ENCODE measurements around the gene SPIRE2.

The SPIRE2 gene

GRCh38 chr16:89793955-89794354 is 34.3 kb upstream of the SPIRE2 start:
- DNase-seq, result no peak
- H3K4me3 ChIP-seq (ENCODE audit: insufficient read depth in 1 of 2, low read depth in 1 of 2, low read length in 2 of 2), result no peak overlapping the region
- H3K79me1 ChIP-seq (replicated peaks; ENCODE audit: low read length, poor library complexity, severe bottlenecking), result peaks cover 7% of the 10 kb centered on the region
- no peak overlapping the region for H2BK12ac ChIP-seq (ENCODE audit: low read length in 2 of 2)
- H3K14ac ChIP-seq (ENCODE audit: low read length in 2 of 2), result no peak overlapping the region
- H3K9me3 ChIP-seq (ENCODE audit: control insufficient read depth, low read length), result no peaks in the 10 kb centered on the region
- H2AFZ ChIP-seq (ENCODE audit: low read depth, low read length), result no peak overlapping the region
- no peaks in the 10 kb centered on the region for H3K27me3 ChIP-seq (ENCODE audit: control insufficient read depth in 1 of 2, insufficient read depth in 1 of 2, low read length in 2 of 2)
- H2AK5ac ChIP-seq (ENCODE audit: low read length, severe bottlenecking), result no peak overlapping the region
- H4K8ac ChIP-seq (ENCODE audit: low read length), result no peak overlapping the region
- H3K23ac ChIP-seq (ENCODE audit: low read length in 2 of 2), result no peak overlapping the region
- H3K9ac ChIP-seq (ENCODE audit: low read length), result no peak overlapping the region
- no peak overlapping the region for H3K18ac ChIP-seq (ENCODE audit: low read depth in 1 of 2, low read length in 2 of 2)
- no peak overlapping the region for H3K27ac ChIP-seq (ENCODE audit: low read length, poor library complexity, severe bottlenecking)
- H2BK120ac ChIP-seq (ENCODE audit: low read depth, low read length), result no peak overlapping the region
- no peak overlapping the region for H4K91ac ChIP-seq (ENCODE audit: low read length)
- no peaks in the 10 kb centered on the region for H3K4me1 ChIP-seq (ENCODE audit: control insufficient read depth, insufficient read depth, low read depth, low read length)
- H2BK15ac ChIP-seq (ENCODE audit: low read depth, poor library complexity, severe bottlenecking), result no peak overlapping the region
- H3K4me2 ChIP-seq (ENCODE audit: low read length, poor library complexity, severe bottlenecking), result no peak overlapping the region
- H3K4ac ChIP-seq (ENCODE audit: low read depth in 1 of 2, low read length in 2 of 2), result no peak overlapping the region
- WGBS, result 97% methylated on average over 6 of the region's 7 CpGs
- no peak overlapping the region for H2BK5ac ChIP-seq (ENCODE audit: low read depth, low read length, poor library complexity, severe bottlenecking)
- H3K36me3 ChIP-seq (ENCODE audit: control insufficient read depth in 1 of 2, insufficient read depth in 2 of 2, low read depth in 1 of 2, low read length in 2 of 2), result peaks cover 16 to 32% of the 10 kb centered on the region in 2 experiments

DNA sequence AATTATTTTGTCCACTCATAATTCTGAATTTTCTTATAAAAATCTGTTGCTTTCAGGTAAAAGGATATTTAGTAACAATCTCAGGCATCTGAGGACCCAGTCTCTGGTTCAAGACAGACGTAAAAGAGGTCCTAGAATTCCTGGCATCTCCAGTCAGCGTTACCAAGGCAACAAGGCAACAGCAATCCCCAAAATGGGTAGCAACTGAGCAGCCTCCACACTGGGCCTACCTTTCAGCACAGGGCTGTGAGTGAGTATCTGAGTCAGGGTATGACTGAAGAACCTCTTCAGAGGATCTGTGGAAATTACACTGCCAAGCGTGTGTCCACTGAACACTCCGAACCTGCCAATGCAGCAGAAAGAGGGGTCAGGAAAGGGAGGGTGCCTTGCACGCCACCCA is 32.6 kb upstream of the SPIRE2 start:
- 89% methylated on average over 5 of the region's 5 CpGs for WGBS
- no peak overlapping the region for H3K14ac ChIP-seq (ENCODE audit: low read length in 2 of 2)
- no peak overlapping the region for H3K18ac ChIP-seq (ENCODE audit: low read depth in 1 of 2, low read length in 2 of 2)
- H2AFZ ChIP-seq (ENCODE audit: low read depth, low read length), result no peak overlapping the region
- H2BK120ac ChIP-seq (ENCODE audit: low read depth, low read length), result no peak overlapping the region
- no peak overlapping the region for H3K4me3 ChIP-seq (ENCODE audit: insufficient read depth in 1 of 2, low read depth in 1 of 2, low read length in 2 of 2)
- H3K9me3 ChIP-seq (ENCODE audit: control insufficient read depth, low read length), result no peaks in the 10 kb centered on the region
- H3K27ac ChIP-seq (ENCODE audit: low read length, poor library complexity, severe bottlenecking), result no peak overlapping the region
- H3K23ac ChIP-seq (ENCODE audit: low read length in 2 of 2), result no peak overlapping the region
- no peak overlapping the region for H4K91ac ChIP-seq (ENCODE audit: low read length)
- no peak overlapping the region for H2BK15ac ChIP-seq (ENCODE audit: low read depth, poor library complexity, severe bottlenecking)
- no peak overlapping the region for H2BK12ac ChIP-seq (ENCODE audit: low read length in 2 of 2)
- no peak overlapping the region for H3K4me2 ChIP-seq (ENCODE audit: low read length, poor library complexity, severe bottlenecking)
- H3K4ac ChIP-seq (ENCODE audit: low read depth in 1 of 2, low read length in 2 of 2), result no peak overlapping the region
- no peak for DNase-seq
- no peak overlapping the region for H4K8ac ChIP-seq (ENCODE audit: low read length)
- H3K36me3 ChIP-seq (ENCODE audit: control insufficient read depth in 1 of 2, insufficient read depth in 2 of 2, low read depth in 1 of 2, low read length in 2 of 2), result peaks cover 16 to 33% of the 10 kb centered on the region in 2 experiments
- H3K9ac ChIP-seq (ENCODE audit: low read length), result no peak overlapping the region
- H3K79me1 ChIP-seq (replicated peaks; ENCODE audit: low read length, poor library complexity, severe bottlenecking), result peaks cover 6% of the 10 kb centered on the region
- no peak overlapping the region for H2BK5ac ChIP-seq (ENCODE audit: low read depth, low read length, poor library complexity, severe bottlenecking)
- no peaks in the 10 kb centered on the region for H3K27me3 ChIP-seq (ENCODE audit: control insufficient read depth in 1 of 2, insufficient read depth in 1 of 2, low read length in 2 of 2)
- H2AK5ac ChIP-seq (ENCODE audit: low read length, severe bottlenecking), result no peak overlapping the region
- H3K4me1 ChIP-seq (ENCODE audit: control insufficient read depth, insufficient read depth, low read depth, low read length), result no peaks in the 10 kb centered on the region

GRCh38 chr16:89796104-89796503 is 32.2 kb upstream of the SPIRE2 start:
- whole genome bisulfite sequencing, result 97% methylated on average over 18 of the region's 18 CpGs
- Histone ChIP-seq H3K4me1 (ENCODE audit: control insufficient read depth, insufficient read depth, low read depth, low read length) (no peaks in the 10 kb centered on the region), H3K18ac (ENCODE audit: low read depth in 1 of 2, low read length in 2 of 2) (no peak overlapping the region), H3K9ac (ENCODE audit: low read length) (no peak overlapping the region), H2AK5ac (ENCODE audit: low read length, severe bottlenecking) (no peak overlapping the region), H3K4ac (ENCODE audit: low read depth in 1 of 2, low read length in 2 of 2) (no peak overlapping the region), H4K8ac (ENCODE audit: low read length) (no peak overlapping the region), H3K4me3 (ENCODE audit: insufficient read depth in 1 of 2, low read depth in 1 of 2, low read length in 2 of 2) (no peak overlapping the region), H2BK12ac (ENCODE audit: low read length in 2 of 2) (no peak overlapping the region), H2BK15ac (ENCODE audit: low read depth, poor library complexity, severe bottlenecking) (no peak overlapping the region), H3K27me3 (ENCODE audit: control insufficient read depth in 1 of 2, insufficient read depth in 1 of 2, low read length in 2 of 2) (no peaks in the 10 kb centered on the region), H3K27ac (ENCODE audit: low read length, poor library complexity, severe bottlenecking) (no peak overlapping the region), H3K36me3 (ENCODE audit: control insufficient read depth in 1 of 2, insufficient read depth in 2 of 2, low read depth in 1 of 2, low read length in 2 of 2) (peaks cover 16 to 32% of the 10 kb centered on the region in 2 experiments), H2AFZ (ENCODE audit: low read depth, low read length) (no peak overlapping the region), H3K14ac (ENCODE audit: low read length in 2 of 2) (no peak overlapping the region), H3K4me2 (ENCODE audit: low read length, poor library complexity, severe bottlenecking) (no peak overlapping the region), H2BK120ac (ENCODE audit: low read depth, low read length) (no peak overlapping the region), H4K91ac (ENCODE audit: low read length) (no peak overlapping the region), H3K9me3 (ENCODE audit: control insufficient read depth, low read length) (no peaks in the 10 kb centered on the region), H3K23ac (ENCODE audit: low read length in 2 of 2) (no peak overlapping the region), H2BK5ac (ENCODE audit: low read depth, low read length, poor library complexity, severe bottlenecking) (no peak overlapping the region), H3K79me1 (replicated peaks; ENCODE audit: low read length, poor library complexity, severe bottlenecking) (peaks cover 6% of the 10 kb centered on the region)
- no peak for DNase-seq

DNA sequence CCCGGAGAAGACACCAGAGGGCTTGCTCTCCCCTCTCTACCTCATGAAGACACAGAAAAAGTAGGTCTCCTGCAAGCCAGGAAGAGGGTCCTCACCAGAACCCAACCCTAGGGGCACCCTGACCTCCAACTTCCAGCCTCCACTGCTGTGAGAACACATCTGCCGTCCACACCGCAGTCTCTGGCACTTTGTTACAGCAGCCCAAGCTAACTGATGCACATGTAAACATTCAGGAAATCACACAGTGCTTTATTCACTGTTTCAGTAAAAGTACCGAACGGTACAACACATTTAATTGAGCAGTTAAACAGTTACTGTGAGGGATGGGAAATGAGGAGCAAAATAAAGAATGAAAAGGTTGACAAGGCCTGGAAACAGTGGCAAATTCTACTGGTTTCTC is 30.1 kb upstream of the SPIRE2 start:
- no peak overlapping the region for H3K4me3 ChIP-seq (ENCODE audit: insufficient read depth in 1 of 2, low read depth in 1 of 2, low read length in 2 of 2)
- H3K23ac ChIP-seq (ENCODE audit: low read length in 2 of 2), result no peak overlapping the region
- no peak for DNase-seq
- H3K79me1 ChIP-seq (replicated peaks; ENCODE audit: low read length, poor library complexity, severe bottlenecking), result peaks cover 6% of the 10 kb centered on the region
- WGBS, result 100% methylated on average over 2 of the region's 5 CpGs
- H3K4ac ChIP-seq (ENCODE audit: low read depth in 1 of 2, low read length in 2 of 2), result no peak overlapping the region
- H4K91ac ChIP-seq (ENCODE audit: low read length), result no peak overlapping the region
- no peak overlapping the region for H2BK15ac ChIP-seq (ENCODE audit: low read depth, poor library complexity, severe bottlenecking)
- H2BK5ac ChIP-seq (ENCODE audit: low read depth, low read length, poor library complexity, severe bottlenecking), result no peak overlapping the region
- H3K27ac ChIP-seq (ENCODE audit: low read length, poor library complexity, severe bottlenecking), result no peak overlapping the region
- peaks cover 1% of the 10 kb centered on the region for H3K4me1 ChIP-seq (ENCODE audit: control insufficient read depth, insufficient read depth, low read depth, low read length)
- H3K36me3 ChIP-seq (ENCODE audit: control insufficient read depth in 1 of 2, insufficient read depth in 2 of 2, low read depth in 1 of 2, low read length in 2 of 2), result peaks cover 11 to 20% of the 10 kb centered on the region in 2 experiments
- H3K4me2 ChIP-seq (ENCODE audit: low read length, poor library complexity, severe bottlenecking), result no peak overlapping the region
- no peak overlapping the region for H4K8ac ChIP-seq (ENCODE audit: low read length)
- H3K9me3 ChIP-seq (ENCODE audit: control insufficient read depth, low read length), result no peaks in the 10 kb centered on the region
- no peak overlapping the region for H2BK12ac ChIP-seq (ENCODE audit: low read length in 2 of 2)
- no peak overlapping the region for H3K18ac ChIP-seq (ENCODE audit: low read depth in 1 of 2, low read length in 2 of 2)
- no peaks in the 10 kb centered on the region for H3K27me3 ChIP-seq (ENCODE audit: control insufficient read depth in 1 of 2, insufficient read depth in 1 of 2, low read length in 2 of 2)
- H3K14ac ChIP-seq (ENCODE audit: low read length in 2 of 2), result no peak overlapping the region
- no peak overlapping the region for H2AK5ac ChIP-seq (ENCODE audit: low read length, severe bottlenecking)
- H2AFZ ChIP-seq (ENCODE audit: low read depth, low read length), result no peak overlapping the region
- no peak overlapping the region for H3K9ac ChIP-seq (ENCODE audit: low read length)
- H2BK120ac ChIP-seq (ENCODE audit: low read depth, low read length), result no peak overlapping the region
